ENCODE measurements around the gene RIN3.

RIN3 gene

GRCh38 chr14:92733007-92733406 is 219.4 kb downstream of the RIN3 start:
- in situ Hi-C loops (cut with MboI; ENCODE audit: low sequenced_read_pairs), result no loop called here

- in situ Hi-C loops (cut with MboI; ENCODE audit: low sequenced_read_pairs), result no loop called here
Observed at GRCh38 chr14:92734618-92735017, 221.0 kb downstream of the RIN3 start.

GRCh38 chr14:92735344-92735743 is 221.8 kb downstream of the RIN3 start:
- in situ Hi-C loops (cut with MboI; ENCODE audit: low sequenced_read_pairs), result no loop called here

- in situ Hi-C loops (cut with MboI; ENCODE audit: low sequenced_read_pairs), result no loop called here
Observed at GRCh38 chr14:92737206-92737605, 223.6 kb downstream of the RIN3 start.

GRCh38 chr14:92737619-92738188 is 224.1 kb downstream of the RIN3 start:
- in situ Hi-C loops (cut with MboI; ENCODE audit: low sequenced_read_pairs), result no loop called here

Data from hTERT RPE-1 (cell line).